Measurements from ENCODE around the gene GMDS. TPM values are rescaled to one million over a fixed set of nuclear protein-coding genes. Genes with fewer than 3 reads are reported as not detected.

GMDS gene
- total and polyA plus RNA-seq, 2 donors (not counting 1 experiment from before 2014, with no cell fraction given), result 12.7 to 34.5 TPM

- no peak overlapping the region for H2AFZ ChIP-seq (ENCODE audit: low read length)
- TF ChIP-seq CTCF (conservative IDR thresholded peaks at IDR 0.05 in 1 of 2, IDR thresholded peaks at IDR 0.05 in 1 of 2; ENCODE audit: low read depth in 1 of 2, low read length in 2 of 2) (no peak), EZH2 (IDR thresholded peaks at IDR 0.05; ENCODE audit: low read length, missing control alignments) (no peak)
- no peaks in the 10 kb centered on the region for H3K9me3 ChIP-seq (ENCODE audit: control insufficient read depth, insufficient read depth, low read depth, low read length)
- H3K4me1 ChIP-seq (ENCODE audit: control insufficient read depth, extremely low read depth, insufficient read depth, low read length), result peaks cover 14% of the 10 kb centered on the region
- no peaks in the 10 kb centered on the region for H4K20me1 ChIP-seq (ENCODE audit: control insufficient read depth, extremely low read depth, insufficient read depth, low read length)
- no peak overlapping the region for H3K4me2 ChIP-seq (ENCODE audit: extremely low read depth, insufficient read depth, low read length)
- H3K4me3 ChIP-seq (replicated peaks in 1 of 4; ENCODE audit: control extremely low read depth in 1 of 4, insufficient read depth in 1 of 4, low read depth in 3 of 4, low read length in 4 of 4), result no peak overlapping the region
- no peaks in the 10 kb centered on the region for H3K36me3 ChIP-seq (ENCODE audit: control insufficient read depth, insufficient read depth, low read length)
- DNase-seq (ENCODE audit: low read depth in 2 of 2), result no peak
- no peak overlapping the region for H3K9ac ChIP-seq (ENCODE audit: insufficient read depth, low read length)
- H3K79me2 ChIP-seq (ENCODE audit: control insufficient read depth, insufficient read depth, low read length), result no peaks in the 10 kb centered on the region
- no peaks in the 10 kb centered on the region for H3K27me3 ChIP-seq (ENCODE audit: control insufficient read depth, insufficient read depth, low read length)
- H3K27ac ChIP-seq (ENCODE audit: insufficient read depth, low read length), result no peak overlapping the region
Measured at GRCh38 chr6:1819007-1819406, 426.4 kb downstream of the GMDS start.

GRCh38 chr6:1817033-1817761, 428.2 kb downstream of the GMDS start:
- Histone ChIP-seq H3K9ac (ENCODE audit: insufficient read depth, low read length) (no peak overlapping the region), H3K27me3 (ENCODE audit: control insufficient read depth, insufficient read depth, low read length) (no peaks in the 10 kb centered on the region), H2AFZ (ENCODE audit: low read length) (no peak overlapping the region), H3K27ac (ENCODE audit: insufficient read depth, low read length) (no peak overlapping the region), H3K4me1 (ENCODE audit: control insufficient read depth, extremely low read depth, insufficient read depth, low read length) (peaks cover 13% of the 10 kb centered on the region), H4K20me1 (ENCODE audit: control insufficient read depth, extremely low read depth, insufficient read depth, low read length) (no peaks in the 10 kb centered on the region), H3K79me2 (ENCODE audit: control insufficient read depth, insufficient read depth, low read length) (no peaks in the 10 kb centered on the region), H3K36me3 (ENCODE audit: control insufficient read depth, insufficient read depth, low read length) (no peaks in the 10 kb centered on the region), H3K9me3 (ENCODE audit: control insufficient read depth, insufficient read depth, low read depth, low read length) (no peaks in the 10 kb centered on the region), H3K4me2 (ENCODE audit: extremely low read depth, insufficient read depth, low read length) (no peak overlapping the region), H3K4me3 (replicated peaks in 1 of 4; ENCODE audit: control extremely low read depth in 1 of 4, insufficient read depth in 1 of 4, low read depth in 3 of 4, low read length in 4 of 4) (no peak overlapping the region)
- DNase-seq (ENCODE audit: low read depth in 2 of 2), result peak; percentile 50 to 82
- TF ChIP-seq EZH2 (IDR thresholded peaks at IDR 0.05; ENCODE audit: low read length, missing control alignments), result no peak
- TF ChIP-seq CTCF (conservative IDR thresholded peaks at IDR 0.05 in 1 of 2, IDR thresholded peaks at IDR 0.05 in 1 of 2; ENCODE audit: low read depth in 1 of 2, low read length in 2 of 2), result no peak

- H3K4me1 ChIP-seq (ENCODE audit: control insufficient read depth, extremely low read depth, insufficient read depth, low read length), result peaks cover 6% of the 10 kb centered on the region
- H3K79me2 ChIP-seq (ENCODE audit: control insufficient read depth, insufficient read depth, low read length), result no peaks in the 10 kb centered on the region
- H3K27ac ChIP-seq (ENCODE audit: insufficient read depth, low read length), result no peak overlapping the region
- H3K9ac ChIP-seq (ENCODE audit: insufficient read depth, low read length), result no peak overlapping the region
- no peak overlapping the region for H3K4me3 ChIP-seq (replicated peaks in 1 of 4; ENCODE audit: control extremely low read depth in 1 of 4, insufficient read depth in 1 of 4, low read depth in 3 of 4, low read length in 4 of 4)
- no peak overlapping the region for H3K4me2 ChIP-seq (ENCODE audit: extremely low read depth, insufficient read depth, low read length)
- no peak for DNase-seq (ENCODE audit: low read depth in 2 of 2)
- no peaks in the 10 kb centered on the region for H3K27me3 ChIP-seq (ENCODE audit: control insufficient read depth, insufficient read depth, low read length)
- no peaks in the 10 kb centered on the region for H4K20me1 ChIP-seq (ENCODE audit: control insufficient read depth, extremely low read depth, insufficient read depth, low read length)
- H3K9me3 ChIP-seq (ENCODE audit: control insufficient read depth, insufficient read depth, low read depth, low read length), result no peaks in the 10 kb centered on the region
- TF ChIP-seq EZH2 (IDR thresholded peaks at IDR 0.05; ENCODE audit: low read length, missing control alignments), result no peak
- no peak for TF ChIP-seq CTCF (conservative IDR thresholded peaks at IDR 0.05 in 1 of 2, IDR thresholded peaks at IDR 0.05 in 1 of 2; ENCODE audit: low read depth in 1 of 2, low read length in 2 of 2)
- no peak overlapping the region for H2AFZ ChIP-seq (ENCODE audit: low read length)
- H3K36me3 ChIP-seq (ENCODE audit: control insufficient read depth, insufficient read depth, low read length), result no peaks in the 10 kb centered on the region
Measured at GRCh38 chr6:1815827-1816452, 429.5 kb downstream of the GMDS start.

Measured in fibroblast of lung (primary cell).